A549 (cell line): Measurements from ENCODE around the gene CBARP. TPM values are rescaled to one million over a fixed set of nuclear protein-coding genes. Genes with fewer than 3 reads are reported as not detected.

Source experiments
- ATAC-seq, 2 experiments: fragments of 200-7000 bp in 1 of 2; fragments of >200 bp in 1 of 2; cut with Nextera tagmentation in 1 of 2; cut with Tn5 transposase in 1 of 2; 3 replicates each; pipeline versions ENCODE4 v1.8.0 to v1.9.1; 2018 to 2020; ENCODE audit warnings: mild to moderate bottlenecking in 1 of 2, moderate library complexity in 1 of 2
- CTCF ChIA-PET: fragments of 300-600 bp; sonication (Branson Sonifier 250); formaldehyde crosslinking; extraction: SDS; loops from one replicate; lab custom pipeline; 2021; ENCODE audit warnings: antibody characterized with exemption, inconsistent platforms; lab: Yijun Ruan, JAX
- POLR2A ChIA-PET: fragments of 350-600 bp; formaldehyde crosslinking; extraction: SDS; loops from one replicate; lab custom pipeline; 2021; ENCODE audit warnings: antibody characterized with exemption, inconsistent platforms; lab: Yijun Ruan, JAX
- DNase-seq, 2 experiments: peaks; one replicate each; pipeline versions ENCODE4 v3.0.0 to v3.0.0-alpha.2; 2011 to 2016; ENCODE audit warnings: low read depth in 1 of 2, low spot score in 1 of 2
- FAIRE-seq: peaks from 2 replicates; lab custom pipeline; 2011; peaks lifted over from hg19 to GRCh38; lab: Jason Lieb, UNC
- H3K27ac ChIP-seq, 2 experiments: fragments of >200 bp; sonication (Bioruptor Twin); formaldehyde crosslinking; 3 replicates each; pipeline ENCODE4 v1.5.1; 2016 to 2017
- H3K4me1 ChIP-seq: fragments of >200 bp; sonication (Bioruptor Twin); formaldehyde crosslinking; 3 replicates; pipeline ENCODE4 v1.6.1; 2016
- H3K4me2 ChIP-seq: fragments of >200 bp; sonication (Bioruptor Twin); formaldehyde crosslinking; 3 replicates; pipeline ENCODE4 v1.6.1; 2016
- H3K4me3 ChIP-seq: fragments of >200 bp; sonication (Bioruptor Twin); formaldehyde crosslinking; 3 replicates; pipeline ENCODE4 v1.5.1; 2016
- H3K9me3 ChIP-seq: fragments of >200 bp; sonication (Bioruptor Twin); formaldehyde crosslinking; 3 replicates; pipeline ENCODE4 v1.6.1; 2016
- ATOH8 ChIP-seq: fragments of 250-450 bp; sonication (Bioruptor Pico); IDR thresholded peaks from 2 replicates; pipeline ENCODE4 v1.5.0; 2020; ENCODE audit warnings: low read depth, mild to moderate bottlenecking, moderate library complexity
- BCL3 ChIP-seq: fragments of >200 bp; sonication (Bioruptor Twin); formaldehyde crosslinking; IDR thresholded peaks from 3 replicates; pipeline ENCODE4 v1.6.1; 2016
- CTCF ChIP-seq: fragments of >200 bp; sonication (Bioruptor Twin); formaldehyde crosslinking; IDR thresholded peaks from 3 replicates; pipeline ENCODE4 v1.5.1; 2016
- E2F6 ChIP-seq: IDR thresholded peaks from 2 replicates; pipeline ENCODE4 v1.6.1; 2012; ENCODE audit warnings: low read depth, borderline replicate concordance
- EHMT2 ChIP-seq: fragments of 200-600 bp; sonication (generic); IDR thresholded peaks from 2 replicates; pipeline ENCODE4 v1.6.1; 2016; ENCODE audit warnings: antibody characterized with exemption, low read depth, mild to moderate bottlenecking, moderate library complexity
- JUNB ChIP-seq: fragments of >200 bp; sonication (Bioruptor Twin); formaldehyde crosslinking; IDR thresholded peaks from 2 replicates; pipeline ENCODE4 v1.6.1; 2016
- KDM5A ChIP-seq: fragments of 200-600 bp; sonication (generic); IDR thresholded peaks from 2 replicates; pipeline ENCODE4 v1.6.1; 2016; ENCODE audit warnings: antibody characterized with exemption, mild to moderate bottlenecking
- MAFK ChIP-seq: fragments of 450-650 bp; IDR thresholded peaks from 2 replicates; pipeline ENCODE4 v1.6.1; 2014; ENCODE audit not compliant: partially characterized antibody
- MAZ ChIP-seq: fragments of 150-350 bp; IDR thresholded peaks from 2 replicates; pipeline ENCODE4 v1.6.1; 2014; ENCODE audit warnings: antibody characterized with exemption, low read depth, low read length, borderline replicate concordance
- RARB ChIP-seq: fragments of 250-450 bp; sonication (Bioruptor Pico); IDR thresholded peaks from 2 replicates; pipeline ENCODE4 v1.8.0; 2021; ENCODE audit warnings: mild to moderate bottlenecking, moderate library complexity
- ZFP36 ChIP-seq: fragments of 450-650 bp; IDR thresholded peaks from 2 replicates; pipeline ENCODE4 v1.6.1; 2014; ENCODE audit warnings: borderline replicate concordance; ENCODE audit not compliant: partially characterized antibody
- WGBS: methylation state at CpG from one replicate; pipeline ENCODE4 v1.1.6; 2017; ENCODE audit errors: missing lambda C conversion rate; 5-methylcytosine and 5-hydroxymethylcytosine counted together
- polyA plus RNA-seq, 4 experiments: library from polyadenylated mRNA; depleted of rRNA in 3 of 4; stranded (reverse); fragments of >200 nt; fragmentation: RNase III in 1 of 4; extraction: RNeasy Plus Mini Kit Qiagen cat#74134 plus additional on column Dnase treatment in 1 of 4; gene quantifications; 2 replicates in 3 of 4; 3 replicates in 1 of 4; pipeline ENCODE4 v1.2.3, GENCODE V29; 2011 to 2017
- TF ChIP-seq, protein P1 (sequence below): IDR thresholded peaks from 2 replicates; pipeline ENCODE4 v1.6.1; 2012
- TF ChIP-seq, protein P2 (sequence below): fragments of 450-650 bp; IDR thresholded peaks from 2 replicates; pipeline ENCODE4 v1.6.1; 2014; ENCODE audit warnings: antibody characterized with exemption

Gene CBARP
- polyA plus RNA-seq, 2 of the 4 experiments (the other 2 are of a cell fraction), result 0.19 to 2.0 TPM

DNA sequence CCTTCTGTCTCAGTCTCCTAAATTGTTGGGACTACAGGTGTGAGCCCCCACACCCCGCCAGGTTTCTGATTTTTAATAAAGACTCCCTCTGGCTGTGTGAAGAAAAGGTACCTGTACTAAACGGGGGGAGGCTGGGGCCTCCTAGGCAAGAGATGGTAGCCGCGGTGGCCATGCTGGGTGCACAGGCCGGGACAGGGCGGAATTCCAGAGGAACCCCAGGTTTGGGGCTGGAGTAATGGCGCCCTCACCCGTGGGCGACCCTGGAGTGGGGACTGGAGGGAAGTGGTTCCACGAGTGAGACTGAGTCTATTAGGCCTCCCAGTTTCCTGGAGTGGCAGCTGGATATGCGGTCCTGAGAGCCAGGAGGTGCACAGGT lies 1.6 kb upstream of the CBARP start:
- Histone ChIP-seq H3K4me2 (peak overlapping the region; percentile 98), H3K4me3 (no peak overlapping the region; the same call in 2 of the 3 replicates), H3K4me1 (peaks cover 36% of the 10 kb centered on the region), H3K27ac (peak overlapping the region; percentile 80 to 100; a peak in 5 of 6 replicates), H3K9me3 (no peaks in the 10 kb centered on the region)
- POLR2A ChIA-PET, result no interaction called here
- ATAC-seq, result no peak
- CTCF ChIA-PET, result interaction anchor here (0.6 to 2.3 kb wide), 9 partner anchors 11 to 1223 kb away, joined by 3 to 15 read pairs (median 5); no protein-coding TSS in a partner anchor
- no peak for FAIRE-seq
- TF ChIP-seq EHMT2, result no peak
- TF ChIP-seq E2F6, result no peak
- no peak for DNase-seq
- WGBS, result 91% methylated on average over 11 of the region's 11 CpGs

DNA sequence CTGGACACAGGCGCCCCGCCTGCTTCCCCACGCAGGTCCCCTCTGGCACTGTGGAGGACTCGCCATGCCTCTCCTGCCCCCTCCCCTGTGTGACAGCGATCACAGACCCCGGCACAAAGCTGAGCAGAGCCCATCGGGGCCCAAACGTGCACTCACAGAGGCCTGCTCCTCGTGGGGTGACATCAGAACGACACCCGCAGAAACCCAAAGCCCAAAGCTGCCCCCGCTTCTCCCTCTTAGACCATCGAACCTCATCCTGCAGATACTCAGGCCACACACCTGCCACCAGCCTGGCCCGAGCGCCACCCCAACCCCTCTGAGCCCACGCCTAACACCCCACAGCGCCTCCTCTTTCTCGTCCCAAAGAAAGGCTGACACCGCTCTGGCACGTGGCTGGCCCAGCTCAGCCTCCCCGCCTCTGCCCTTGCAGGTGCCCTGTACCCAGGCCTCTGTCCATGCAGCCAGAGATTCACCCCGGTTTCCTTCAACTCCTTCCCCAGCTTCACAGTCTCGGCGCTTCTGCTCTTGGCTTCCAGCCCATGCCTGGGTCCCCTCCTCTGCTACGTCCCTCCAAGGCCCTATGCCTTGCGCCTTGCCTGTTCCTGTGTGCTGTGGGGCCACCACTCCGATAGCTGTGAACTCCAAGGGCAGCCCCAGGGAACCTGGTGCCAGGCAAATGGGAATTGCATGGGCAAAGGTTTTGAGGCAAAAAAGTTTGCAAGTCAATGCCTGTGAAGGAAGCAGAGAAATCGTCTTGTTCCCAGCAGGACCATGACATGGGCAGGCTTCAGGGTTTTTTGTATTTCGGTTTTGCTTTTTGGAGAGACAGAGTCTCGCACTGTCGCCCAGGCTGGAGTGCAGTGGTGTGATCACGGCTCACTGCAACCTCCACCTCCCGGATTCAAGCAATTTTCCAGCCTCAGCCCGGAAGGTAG lies 831 bp upstream of the CBARP start:
- ATAC-seq (no peak), FAIRE-seq (no peak), DNase-seq (no peak)
- CTCF ChIA-PET, result interaction anchor here (0.6 to 2.3 kb wide), 8 partner anchors 13 to 1224 kb away, joined by 3 to 15 read pairs (median 6); no protein-coding TSS in a partner anchor
- Histone ChIP-seq H3K4me2 (peak overlapping the region; percentile 95), H3K4me3 (peak overlapping the region; percentile 63), H3K27ac (peak overlapping the region; percentile 78 to 97; a peak in 5 of 6 replicates), H3K9me3 (no peaks in the 10 kb centered on the region), H3K4me1 (peaks cover 30% of the 10 kb centered on the region)
- 89% methylated on average over 34 of the region's 34 CpGs for WGBS
- TF ChIP-seq ZFP36, result no peak
- no peak for TF ChIP-seq JUNB
- no peak for TF ChIP-seq KDM5A
- no peak for TF ChIP-seq MAZ
- TF ChIP-seq, protein P1, sequence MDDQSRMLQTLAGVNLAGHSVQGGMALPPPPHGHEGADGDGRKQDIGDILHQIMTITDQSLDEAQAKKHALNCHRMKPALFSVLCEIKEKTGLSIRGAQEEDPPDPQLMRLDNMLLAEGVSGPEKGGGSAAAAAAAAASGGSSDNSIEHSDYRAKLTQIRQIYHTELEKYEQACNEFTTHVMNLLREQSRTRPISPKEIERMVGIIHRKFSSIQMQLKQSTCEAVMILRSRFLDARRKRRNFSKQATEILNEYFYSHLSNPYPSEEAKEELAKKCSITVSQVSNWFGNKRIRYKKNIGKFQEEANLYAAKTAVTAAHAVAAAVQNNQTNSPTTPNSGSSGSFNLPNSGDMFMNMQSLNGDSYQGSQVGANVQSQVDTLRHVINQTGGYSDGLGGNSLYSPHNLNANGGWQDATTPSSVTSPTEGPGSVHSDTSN, result no peak
- TF ChIP-seq ATOH8 (CRISPR knock-in tag), result no peak
- no peak for TF ChIP-seq RARB (CRISPR knock-in tag)
- TF ChIP-seq, protein P2, sequence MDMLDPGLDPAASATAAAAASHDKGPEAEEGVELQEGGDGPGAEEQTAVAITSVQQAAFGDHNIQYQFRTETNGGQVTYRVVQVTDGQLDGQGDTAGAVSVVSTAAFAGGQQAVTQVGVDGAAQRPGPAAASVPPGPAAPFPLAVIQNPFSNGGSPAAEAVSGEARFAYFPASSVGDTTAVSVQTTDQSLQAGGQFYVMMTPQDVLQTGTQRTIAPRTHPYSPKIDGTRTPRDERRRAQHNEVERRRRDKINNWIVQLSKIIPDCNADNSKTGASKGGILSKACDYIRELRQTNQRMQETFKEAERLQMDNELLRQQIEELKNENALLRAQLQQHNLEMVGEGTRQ, result no peak
- TF ChIP-seq CTCF, result no peak
- TF ChIP-seq BCL3, result no peak
- no peak for TF ChIP-seq MAFK
- POLR2A ChIA-PET, result no interaction called here
